SHP77 treated with DMSO at 0.1 percent for 48 hours (cell line): Measurements from ENCODE around the gene ZNF407.

Source experiments
- DNase-seq: peaks from one replicate; lab custom pipeline; 2025; lab: John Stamatoyannopoulos, UW

The ZNF407 gene

DNA sequence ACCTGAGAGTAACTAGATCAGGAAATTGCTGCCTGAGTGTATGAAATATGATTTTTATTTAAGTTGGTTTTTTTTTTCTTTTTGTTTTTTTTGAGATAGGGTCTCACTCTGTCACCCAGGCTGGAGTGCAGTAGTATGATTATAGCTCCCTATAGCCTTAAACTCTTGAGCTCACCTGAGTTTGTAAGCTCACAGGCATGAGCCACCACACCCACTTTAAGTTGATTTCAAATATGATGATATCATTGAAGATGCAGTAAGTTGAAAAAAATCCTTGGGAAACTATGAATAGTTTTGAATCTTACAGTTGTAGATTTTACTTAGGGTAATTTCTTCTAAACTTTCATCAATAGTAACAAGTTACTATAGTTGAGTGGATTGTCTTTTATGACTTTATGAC, 234.7 kb downstream of the ZNF407 start:
- DNase-seq: no peak

DNA sequence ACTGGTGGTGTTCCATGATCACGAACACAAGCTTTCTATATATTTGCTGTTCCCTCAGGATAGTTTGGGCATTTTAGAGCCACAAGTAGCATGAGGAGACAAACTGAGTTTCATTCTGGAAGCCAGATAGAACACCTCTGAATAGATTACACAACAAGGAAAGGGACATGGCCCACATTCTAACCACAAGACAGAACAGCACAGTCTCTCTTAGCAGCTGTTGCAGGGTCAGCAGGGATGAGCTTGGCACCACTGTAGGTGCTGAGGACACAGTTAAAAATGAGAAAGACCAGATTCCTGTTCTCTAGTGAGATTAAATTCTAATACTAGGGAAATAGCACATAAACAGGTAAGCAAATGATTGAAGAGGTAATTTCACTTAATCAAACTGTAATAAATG, 235.3 kb downstream of the ZNF407 start:
- DNase-seq: no peak

DNA sequence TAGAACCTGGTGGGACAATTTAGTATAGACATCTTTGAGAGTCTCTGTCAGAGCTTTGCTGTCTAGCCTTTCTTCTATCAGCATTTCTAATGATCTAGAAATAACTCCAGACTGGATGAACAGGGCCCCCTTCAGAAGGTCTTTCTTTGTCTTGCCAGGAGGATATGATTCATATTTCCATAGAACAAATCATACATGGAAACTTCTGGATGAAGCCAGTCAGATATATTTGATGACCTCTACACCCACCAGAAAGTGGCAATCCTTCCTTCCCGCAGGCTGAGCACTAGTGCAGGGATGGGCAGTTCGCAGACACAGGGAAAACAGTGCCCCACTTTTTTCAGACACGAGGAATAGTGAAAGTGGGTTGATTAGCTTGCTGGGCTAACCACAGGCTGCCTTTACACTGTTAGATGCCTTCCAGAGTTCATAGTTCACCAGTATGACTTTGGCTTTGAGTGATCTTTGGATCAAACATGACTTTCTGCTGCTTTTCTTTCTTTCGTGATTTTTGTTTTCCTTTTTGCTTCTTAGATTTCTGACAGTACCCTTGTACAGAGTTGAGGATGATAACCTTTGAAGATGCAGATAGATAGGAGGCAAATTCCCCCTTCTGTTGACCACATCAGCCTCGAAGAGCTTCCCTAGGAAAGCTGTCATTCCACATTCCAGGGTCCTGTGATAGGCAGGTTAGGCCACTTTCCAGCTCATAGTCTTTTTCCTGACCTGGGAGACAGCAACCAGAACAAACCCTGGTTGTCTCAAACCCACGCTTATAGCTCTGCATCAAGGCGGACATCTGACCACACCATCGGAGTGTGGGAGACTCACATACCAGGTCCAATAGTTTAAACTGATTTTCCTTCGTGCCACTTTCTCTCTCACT, 237.0 kb downstream of the ZNF407 start:
- no peak for DNase-seq

DNA sequence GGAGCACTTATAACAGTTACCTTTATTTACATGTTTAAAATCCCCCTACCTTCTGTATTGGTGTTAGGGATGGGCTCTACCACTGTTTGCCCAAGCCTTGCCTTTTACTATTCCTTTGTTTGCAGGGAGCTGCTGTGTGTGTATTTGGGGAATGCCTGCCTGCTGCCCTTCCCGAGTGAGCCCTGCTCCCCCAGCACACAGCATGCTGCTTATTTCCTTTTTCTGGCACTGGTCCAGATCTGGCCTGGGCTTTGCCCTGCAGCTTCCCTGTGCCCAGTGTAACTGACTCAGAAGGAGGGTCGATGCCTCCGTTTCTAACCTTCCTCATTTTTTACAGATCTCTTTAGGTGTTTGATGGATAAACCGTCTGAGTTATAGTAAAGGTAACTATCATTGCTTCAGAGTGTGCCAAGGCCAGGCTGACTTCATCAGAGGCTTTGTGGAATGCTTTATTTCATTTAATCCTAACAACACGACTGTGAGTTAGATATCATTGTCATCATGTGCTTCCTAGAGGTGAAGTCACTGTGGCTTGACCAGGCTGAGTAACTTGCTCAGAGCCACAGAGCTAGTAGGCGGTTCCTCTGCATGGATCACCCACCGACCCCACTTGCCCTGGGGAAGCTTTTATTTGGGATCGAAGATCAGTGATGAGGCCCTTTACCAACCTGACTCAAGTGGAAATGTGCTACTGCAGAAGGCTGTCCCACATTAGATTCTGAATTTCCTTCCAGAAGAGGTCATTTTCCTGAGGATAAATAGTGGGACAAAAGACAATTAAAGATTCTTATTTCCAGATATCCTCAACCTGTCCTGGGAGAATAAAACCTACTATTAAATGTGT, 238.8 kb downstream of the ZNF407 start:
- DNase-seq: peak; percentile 81

DNA sequence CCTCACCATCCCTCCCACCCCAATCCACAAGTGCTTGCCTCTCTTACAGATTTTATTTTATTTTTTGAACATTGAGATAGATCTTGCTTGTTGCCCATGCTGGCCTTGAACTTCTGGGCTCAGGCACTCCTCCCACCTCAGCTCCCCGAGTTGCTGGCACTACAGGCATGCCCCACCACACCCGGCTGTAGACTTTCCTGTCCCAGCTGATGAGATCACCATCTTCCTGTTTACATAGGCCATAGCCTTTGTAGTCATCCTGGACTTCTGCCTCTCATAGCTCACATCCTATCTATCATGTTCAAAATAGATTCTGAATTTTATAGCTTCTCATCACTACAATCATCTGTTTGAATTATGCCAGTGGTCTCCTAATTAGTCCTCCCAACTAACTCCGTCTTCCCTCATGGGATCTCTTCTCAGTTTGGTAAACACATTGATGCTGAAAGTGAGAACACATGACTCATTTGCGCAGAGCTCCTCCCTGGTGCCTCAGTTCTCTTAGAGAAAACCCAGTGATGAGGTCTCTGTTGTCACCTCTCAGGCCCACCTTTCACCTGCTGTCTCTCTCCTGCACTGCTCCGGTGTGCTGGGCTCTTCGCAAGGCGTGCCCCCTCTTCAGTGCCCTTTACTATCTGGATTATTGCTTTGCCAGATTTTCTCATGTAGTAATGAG, 243.0 kb downstream of the ZNF407 start:
- DNase-seq: peak; percentile 79

DNA sequence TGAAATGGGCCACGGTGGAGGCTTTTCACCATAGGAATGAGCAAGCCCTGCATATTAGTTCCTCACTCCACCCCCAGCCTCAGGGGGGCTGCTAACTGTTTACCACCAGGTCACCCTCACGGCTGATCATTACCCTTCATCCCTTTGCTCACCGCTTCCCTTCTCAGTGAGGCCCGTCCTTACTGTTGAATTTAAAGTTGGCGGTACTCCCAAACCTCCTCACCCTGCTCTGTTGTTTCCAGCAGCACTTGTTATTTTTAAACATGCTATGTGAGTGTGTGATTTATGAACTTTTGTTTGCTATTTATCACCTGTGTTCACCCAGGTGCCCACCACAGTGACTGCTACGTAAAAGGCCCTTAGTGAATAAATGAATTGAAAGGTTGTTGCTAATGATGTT, 243.6 kb downstream of the ZNF407 start:
- DNase-seq: no peak

DNA sequence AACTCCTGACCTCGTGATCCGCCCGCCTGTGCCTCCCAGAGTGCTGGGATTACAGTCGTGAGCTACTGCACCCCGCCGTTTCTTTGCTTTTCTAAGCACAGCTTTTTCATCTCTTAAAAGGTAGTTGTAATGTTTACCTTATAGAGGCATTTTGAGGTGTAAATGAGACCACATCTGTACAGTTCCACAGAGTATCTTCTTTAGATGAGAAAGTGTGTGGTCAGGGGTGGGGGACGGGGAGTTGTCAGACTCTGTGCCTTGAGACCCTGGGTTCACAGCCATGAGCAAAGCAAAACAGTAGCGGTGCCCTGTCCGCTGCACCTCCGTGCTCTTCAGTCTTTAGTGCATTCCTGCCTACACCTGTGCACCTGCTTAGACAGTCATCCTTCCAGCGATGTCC, 251.6 kb downstream of the ZNF407 start:
- no peak for DNase-seq

DNA sequence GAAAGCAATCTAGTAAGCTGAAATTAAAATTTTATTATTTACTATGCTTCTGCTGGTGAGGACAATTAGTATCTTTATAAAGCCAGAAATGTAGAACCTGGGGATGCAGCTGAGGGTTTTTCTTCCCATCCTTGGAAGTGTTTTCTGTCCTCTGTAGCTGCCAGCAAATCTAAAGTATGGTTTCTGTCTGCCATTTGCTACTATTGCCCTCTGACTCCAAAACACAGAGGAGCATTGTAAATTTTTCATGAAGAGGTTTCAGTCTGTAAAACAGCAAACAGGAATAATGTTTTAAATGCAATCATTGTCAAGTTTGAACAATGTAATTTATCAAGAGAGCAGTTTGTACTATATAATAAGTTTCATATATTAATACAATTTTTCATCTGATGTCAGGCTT, 258.8 kb downstream of the ZNF407 start:
- DNase-seq: no peak

DNA sequence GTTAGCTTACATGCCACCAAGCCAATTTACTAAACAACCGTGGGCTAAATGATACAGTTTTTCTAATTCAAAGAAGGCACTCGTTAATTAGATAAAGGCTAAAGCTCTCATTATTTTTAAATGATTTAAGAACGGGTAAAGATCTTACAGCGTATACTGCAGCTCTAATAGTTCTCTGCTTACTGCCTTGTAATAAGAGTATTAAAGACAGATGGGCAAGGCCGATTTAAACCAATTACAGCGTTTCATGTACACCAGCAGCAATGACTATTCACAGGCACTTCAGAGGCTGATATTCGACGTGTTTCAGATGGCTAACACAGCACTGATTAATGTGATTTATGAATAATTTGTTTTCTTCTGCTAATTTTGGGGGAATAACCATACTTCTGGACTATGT, 259.3 kb downstream of the ZNF407 start:
- no peak for DNase-seq

DNA sequence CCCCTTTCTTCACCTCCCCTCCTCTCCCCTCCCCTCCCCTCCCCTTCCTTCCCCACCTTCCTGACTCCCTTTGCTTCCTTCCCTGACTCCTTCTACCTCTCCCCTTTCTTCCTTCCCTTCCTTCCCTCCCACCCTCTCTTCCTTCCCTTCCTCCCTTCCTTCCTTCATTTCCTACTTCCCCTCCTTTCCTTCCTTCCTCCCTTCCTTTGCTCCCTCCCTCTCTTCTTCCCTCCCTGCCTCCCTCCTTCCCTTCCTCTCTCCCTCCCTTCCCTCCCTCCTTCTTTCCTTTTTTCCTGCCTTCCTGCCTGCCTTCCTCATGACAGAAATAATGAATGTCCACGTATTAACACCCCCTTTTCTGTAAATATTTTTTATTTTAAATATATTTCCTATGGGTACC, 260.2 kb downstream of the ZNF407 start:
- no peak for DNase-seq

DNA sequence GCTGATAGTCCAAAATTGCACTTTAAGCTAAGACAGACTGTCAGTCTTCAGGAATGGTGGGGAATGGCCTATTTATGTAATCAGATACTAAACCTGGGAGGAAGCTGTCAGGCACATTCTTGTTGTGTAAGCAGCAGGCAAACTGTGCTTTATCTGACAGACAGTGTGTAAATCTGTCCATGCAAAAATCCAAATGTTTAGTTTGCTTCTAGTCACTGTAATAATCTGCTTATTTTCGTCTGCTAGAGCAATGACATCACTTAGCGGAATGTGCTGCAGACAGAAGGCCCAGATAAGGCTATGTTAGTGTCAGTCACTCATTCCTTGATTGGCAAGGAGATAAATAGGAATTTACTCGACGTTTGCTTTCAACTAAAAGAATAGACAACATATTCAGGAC, 263.5 kb downstream of the ZNF407 start:
- no peak for DNase-seq

DNA sequence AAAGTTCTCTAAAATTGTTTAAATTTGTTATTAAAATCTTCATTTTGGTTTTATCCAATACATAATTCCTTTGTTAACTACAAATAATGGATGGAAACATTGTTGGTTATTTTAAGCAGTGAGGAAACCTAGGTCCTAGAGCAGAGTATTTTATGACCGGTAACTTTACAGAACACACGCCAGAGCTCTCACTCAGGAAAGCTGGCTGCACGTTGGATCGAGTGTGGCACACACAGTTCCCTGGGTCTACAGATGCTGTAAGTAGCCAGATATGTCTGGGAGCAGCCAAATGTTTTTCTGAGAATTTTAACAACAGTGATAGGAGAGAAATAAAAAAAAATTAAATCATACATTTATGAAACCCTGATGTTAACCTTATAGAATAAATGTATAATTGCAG, 264.4 kb downstream of the ZNF407 start:
- no peak for DNase-seq

DNA sequence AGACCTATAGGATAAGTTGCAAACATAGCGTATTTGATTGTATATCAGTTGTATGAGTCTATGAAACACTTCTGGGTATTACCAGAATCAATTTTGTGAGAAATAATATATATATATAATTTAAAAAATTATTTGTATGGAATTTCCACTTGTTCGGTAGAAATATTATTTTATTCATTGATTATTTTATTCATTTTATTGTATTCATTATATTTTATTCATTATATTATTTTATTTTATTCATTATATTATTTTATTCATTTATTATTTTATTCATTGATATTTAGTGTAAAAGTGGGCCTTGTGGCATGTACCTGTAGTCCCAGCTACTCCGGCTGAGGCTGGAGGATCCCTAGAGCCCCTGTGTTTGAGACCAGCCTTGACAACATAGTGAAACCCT, 268.9 kb downstream of the ZNF407 start:
- DNase-seq: no peak

DNA sequence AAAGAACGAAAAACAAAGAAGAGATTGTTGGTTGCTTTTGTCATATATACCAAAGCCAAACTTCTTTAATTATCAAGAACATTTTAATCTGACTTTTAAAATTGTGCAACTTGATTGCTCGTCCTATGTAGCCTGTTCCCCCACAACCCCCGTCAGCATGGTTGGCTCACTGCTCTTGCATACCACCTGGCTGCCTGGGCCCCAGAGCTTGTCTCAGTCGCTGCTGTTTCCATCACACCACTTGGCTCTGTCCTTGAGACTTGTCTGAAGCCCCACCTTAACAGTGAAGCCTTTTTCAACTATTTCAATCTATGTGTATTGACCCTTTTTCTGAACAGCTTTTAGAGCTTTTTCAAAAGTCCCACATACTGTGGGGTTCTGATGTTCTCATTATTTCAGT, 270.8 kb downstream of the ZNF407 start:
- no peak for DNase-seq

DNA sequence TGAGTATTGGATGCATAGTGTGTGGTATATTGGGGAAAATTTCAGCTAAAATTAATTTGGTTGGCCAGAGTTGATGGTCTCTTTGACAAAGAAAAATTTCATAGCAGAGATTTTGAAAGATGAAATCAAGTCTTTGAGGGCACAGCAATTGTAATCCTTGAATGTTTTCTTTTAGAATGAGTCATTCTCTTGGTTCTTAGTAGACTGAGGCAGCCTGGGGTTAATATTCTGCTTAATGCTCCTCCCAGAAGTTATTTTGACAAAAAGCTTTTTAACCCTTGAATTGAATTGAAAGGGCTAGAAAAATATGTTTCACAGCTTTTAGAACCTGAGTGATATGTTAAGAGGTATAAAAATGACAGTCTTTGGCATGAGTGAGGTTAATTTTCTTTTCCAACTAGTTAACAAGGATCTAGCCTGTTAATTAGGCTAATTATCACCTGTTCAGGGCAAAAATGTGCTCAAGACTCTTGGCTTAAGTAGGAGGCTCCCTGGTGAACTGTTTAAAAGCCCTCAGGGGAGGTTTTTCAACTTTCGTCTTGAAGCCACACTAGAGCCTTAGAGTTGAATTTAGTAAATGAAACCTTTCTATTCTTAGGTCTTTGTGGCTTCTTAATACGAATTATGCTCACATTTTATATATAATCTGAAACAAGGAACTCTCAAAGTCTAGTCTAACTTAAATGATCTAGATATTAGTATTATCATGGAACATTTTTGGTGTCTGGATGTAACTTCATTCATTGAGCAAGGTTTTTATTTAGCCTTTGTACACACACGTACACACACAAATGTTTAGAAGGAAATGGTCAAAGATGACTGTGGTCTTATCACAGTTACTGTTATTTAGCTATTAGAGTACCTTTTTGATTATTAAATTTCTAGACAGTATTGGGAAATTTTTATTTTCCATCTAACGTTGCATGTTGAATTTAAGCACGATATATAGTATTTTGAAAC, 272.5 kb downstream of the ZNF407 start:
- DNase-seq: no peak

DNA sequence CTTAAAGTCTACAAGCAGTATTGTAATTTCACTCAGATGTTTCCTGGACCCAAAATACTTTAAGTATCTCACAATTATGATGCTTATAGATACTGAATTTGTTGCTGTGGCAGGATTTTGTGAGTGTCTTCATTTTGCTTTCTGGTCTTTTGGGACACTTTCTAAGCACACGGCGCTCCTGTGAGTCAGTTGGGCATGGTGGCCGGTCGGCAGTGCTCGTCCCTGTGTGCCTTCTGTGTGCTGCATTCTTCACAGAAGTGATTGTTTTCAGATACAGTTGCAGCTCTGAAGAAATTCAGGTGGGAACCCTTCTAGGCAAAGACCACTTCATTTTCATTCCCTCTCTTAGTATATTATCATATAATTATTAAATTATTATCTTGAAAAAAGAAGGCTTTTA, 273.3 kb downstream of the ZNF407 start:
- no peak for DNase-seq

DNA sequence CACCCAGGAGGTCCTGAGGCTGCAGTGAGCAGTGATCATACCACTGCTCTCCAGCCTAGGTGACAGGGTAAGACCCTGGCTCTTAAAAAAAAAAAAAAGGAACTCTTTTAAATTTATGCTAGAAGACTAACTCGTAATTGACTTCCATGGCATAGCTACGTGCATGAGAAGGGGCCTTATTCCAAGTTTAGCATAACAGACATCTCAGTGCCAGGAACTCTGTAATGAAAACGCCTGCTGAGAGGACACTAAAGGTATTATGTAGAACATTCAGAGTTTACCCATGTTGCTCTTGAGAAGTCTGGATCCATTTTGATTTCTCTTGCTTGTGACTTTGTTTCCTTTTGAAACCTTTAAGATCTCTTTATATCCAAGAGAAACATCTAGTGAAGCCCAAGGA, 276.0 kb downstream of the ZNF407 start:
- no peak for DNase-seq

DNA sequence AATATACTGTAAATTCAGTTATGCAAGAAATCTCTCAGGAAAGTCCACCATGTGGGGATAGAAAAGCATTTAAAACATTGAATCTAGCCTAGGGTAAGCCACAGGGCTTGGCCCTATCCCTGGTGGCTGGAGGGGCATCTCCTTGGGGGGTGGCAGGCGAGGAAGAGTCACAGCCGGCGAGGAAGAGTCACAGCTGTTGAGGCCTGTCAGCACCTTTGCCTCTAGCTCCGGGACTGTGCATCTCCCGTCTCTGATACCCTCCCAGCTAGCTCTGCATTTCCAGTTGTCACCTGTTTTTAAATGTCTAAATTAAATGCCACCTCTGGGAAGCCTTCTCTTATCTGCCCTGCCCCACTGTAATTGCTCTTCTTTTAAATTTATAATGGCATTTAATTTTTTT, 276.7 kb downstream of the ZNF407 start:
- no peak for DNase-seq

DNA sequence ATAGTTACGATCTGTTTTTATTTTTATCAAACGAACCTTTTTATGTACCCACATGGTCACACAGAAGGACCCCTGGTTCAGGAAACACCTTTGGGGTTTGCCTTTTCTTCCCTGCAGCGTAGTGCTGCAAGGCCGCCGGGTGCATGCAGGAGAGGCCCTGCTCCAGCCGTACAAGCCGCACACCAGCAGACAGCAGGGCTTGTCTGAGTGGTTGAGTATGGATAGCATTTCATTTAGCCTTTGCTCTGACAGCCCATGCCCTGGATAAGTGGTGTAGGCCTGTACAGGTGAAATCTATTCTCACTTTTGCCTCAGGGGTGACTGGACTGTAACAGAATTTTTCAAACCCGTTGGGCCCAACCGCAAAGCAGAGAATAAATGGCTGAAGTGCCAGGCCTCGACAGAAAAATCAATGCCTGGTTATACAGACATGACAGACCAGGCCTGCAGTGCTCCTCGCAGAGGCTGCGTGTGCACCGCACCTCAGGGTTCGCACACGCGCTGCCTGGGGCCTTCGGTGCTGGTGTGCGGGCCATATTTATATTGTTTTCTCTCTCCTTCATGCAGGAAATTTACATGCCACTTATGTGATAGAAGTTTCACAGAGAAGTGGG, 279.1 kb downstream of the ZNF407 start:
- no peak for DNase-seq

DNA sequence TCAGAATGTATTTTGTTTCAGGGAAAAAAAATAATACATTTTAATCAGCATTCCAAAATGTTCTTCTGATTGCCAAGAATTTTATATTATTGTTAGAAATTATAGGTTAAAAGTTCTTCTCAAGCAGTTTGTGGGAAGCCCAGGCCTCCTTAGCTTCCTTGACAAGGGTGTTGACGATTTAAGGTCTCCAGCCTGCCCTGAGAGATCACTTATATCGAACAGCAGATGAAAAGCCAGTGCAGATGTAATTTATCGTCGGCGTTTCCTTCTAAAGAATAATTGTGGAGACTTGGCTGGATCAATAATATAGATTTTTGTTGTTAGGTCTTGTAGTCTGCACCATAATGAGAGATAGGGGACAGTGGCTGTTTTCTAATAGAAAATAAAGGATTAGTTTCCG, 280.6 kb downstream of the ZNF407 start:
- no peak for DNase-seq

DNA sequence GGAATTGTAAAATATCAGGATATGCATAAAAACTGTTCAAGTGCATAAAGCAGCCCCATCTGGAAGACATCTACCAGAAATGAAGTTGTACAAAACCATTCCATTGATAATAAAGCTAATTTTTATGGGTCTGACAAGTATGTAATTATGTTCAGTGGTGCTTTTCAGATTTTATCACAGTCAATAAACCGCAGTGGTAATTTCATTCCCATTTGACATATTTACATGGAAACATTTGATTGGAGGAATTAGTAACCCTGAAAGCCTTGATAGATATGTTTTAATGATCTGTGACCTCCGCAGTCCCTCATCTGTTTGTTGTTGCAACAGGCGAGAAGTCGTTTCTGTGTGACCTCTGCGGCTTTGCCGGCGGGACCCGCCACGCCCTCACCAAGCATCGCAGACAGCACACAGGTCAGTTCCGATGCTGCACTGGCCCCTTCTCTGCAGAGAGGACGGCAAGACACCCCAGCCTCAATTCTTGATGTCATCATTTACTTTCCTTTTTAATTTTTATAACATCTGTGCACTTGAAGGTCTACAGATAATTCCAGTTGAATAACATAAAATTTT, 283.1 kb downstream of the ZNF407 start:
- no peak for DNase-seq
